ENCODE data around the gene RBMS3. TPM values are rescaled to one million over a fixed set of nuclear protein-coding genes. Genes with fewer than 3 reads are reported as not detected.

RBMS3 gene
- total RNA-seq, 3 donors from 2014 or later, result 48.4 to 117 (median 103) TPM

DNA sequence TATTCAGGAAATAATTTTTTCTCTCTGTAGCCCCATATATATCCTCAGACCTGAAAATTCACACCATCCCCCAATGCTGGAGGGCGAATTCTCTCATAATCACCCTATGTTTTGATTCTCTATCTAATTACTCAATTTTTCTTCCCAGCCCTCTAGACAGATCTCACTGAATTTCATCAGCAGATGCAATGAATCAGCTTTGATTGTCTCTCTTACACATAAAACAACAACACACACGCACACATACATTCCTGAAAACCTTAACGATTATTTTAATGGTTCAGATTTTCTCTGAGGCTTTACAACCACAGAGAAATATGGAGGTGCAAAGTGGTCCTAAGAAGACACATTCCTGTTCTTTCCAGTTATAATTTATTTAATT, 11.1 kb downstream of the RBMS3 start:
- intact Hi-C loops (cut with DNase I; ENCODE audit: low total_unique reads), result no loop called here
- H3K9me3 ChIP-seq, result no peaks in the 10 kb centered on the region
- H3K4me3 ChIP-seq, result no peak overlapping the region
- TF ChIP-seq POLR2A (IDR thresholded peaks at IDR 0.05) (no peak), POLR2AphosphoS5 (IDR thresholded peaks at IDR 0.05) (no peak)
- TF ChIP-seq, protein P1, sequence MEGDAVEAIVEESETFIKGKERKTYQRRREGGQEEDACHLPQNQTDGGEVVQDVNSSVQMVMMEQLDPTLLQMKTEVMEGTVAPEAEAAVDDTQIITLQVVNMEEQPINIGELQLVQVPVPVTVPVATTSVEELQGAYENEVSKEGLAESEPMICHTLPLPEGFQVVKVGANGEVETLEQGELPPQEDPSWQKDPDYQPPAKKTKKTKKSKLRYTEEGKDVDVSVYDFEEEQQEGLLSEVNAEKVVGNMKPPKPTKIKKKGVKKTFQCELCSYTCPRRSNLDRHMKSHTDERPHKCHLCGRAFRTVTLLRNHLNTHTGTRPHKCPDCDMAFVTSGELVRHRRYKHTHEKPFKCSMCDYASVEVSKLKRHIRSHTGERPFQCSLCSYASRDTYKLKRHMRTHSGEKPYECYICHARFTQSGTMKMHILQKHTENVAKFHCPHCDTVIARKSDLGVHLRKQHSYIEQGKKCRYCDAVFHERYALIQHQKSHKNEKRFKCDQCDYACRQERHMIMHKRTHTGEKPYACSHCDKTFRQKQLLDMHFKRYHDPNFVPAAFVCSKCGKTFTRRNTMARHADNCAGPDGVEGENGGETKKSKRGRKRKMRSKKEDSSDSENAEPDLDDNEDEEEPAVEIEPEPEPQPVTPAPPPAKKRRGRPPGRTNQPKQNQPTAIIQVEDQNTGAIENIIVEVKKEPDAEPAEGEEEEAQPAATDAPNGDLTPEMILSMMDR (IDR thresholded peaks at IDR 0.05), result no peak
- H3K36me3 ChIP-seq, result no peaks in the 10 kb centered on the region
- no peak for DNase-seq (ENCODE audit: low spot score in 2 of 2)
- no peaks in the 10 kb centered on the region for H3K4me1 ChIP-seq
- H3K27ac ChIP-seq, result peak overlapping the region; percentile 29 to 67
- H3K27me3 ChIP-seq, result no peaks in the 10 kb centered on the region

DNA sequence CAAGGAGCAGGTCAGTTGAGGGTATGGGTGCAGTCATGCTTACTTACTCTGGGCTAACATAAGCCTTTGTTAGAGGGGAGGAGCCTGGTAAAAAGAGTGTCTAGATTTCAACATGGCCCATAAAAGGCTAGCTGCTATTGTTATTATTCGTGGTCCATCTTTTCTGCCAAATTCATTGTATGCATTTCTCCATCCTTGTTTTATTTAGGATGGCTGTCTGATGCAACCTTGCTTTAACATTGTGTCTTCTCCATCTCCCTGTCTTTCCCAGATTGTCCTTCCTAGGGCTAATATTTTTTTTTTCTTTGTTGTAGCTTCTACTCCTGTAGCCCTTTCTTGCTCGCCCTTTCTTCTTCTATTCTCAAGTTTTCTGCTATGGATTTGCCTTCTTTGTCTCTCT, 12.6 kb downstream of the RBMS3 start:
- TF ChIP-seq POLR2AphosphoS5 (IDR thresholded peaks at IDR 0.05) (no peak), POLR2A (IDR thresholded peaks at IDR 0.05) (no peak)
- TF ChIP-seq, protein P1 (IDR thresholded peaks at IDR 0.05), result no peak
- intact Hi-C loops (cut with DNase I; ENCODE audit: low total_unique reads), result no loop called here
- H3K4me1 ChIP-seq, result no peaks in the 10 kb centered on the region

DNA sequence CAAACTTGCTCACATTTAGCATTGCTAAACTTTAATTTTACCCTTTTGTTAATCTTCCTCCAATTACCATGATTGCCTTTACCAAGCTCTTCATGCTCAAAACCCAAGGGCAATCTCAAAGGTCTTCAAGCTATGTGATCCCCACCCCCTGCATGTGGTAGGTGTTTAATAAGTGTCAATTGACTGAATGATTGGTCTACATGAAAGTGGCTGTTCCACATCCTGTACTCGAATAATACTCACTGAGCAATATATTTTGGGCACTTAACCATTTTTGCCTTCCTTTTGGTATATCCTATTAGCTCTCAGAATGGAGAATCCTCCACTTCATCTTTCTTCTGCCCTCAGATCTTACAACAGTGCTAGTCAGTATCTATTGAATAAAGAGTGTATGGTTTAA, 17.1 kb downstream of the RBMS3 start:
- TF ChIP-seq, protein P1 (IDR thresholded peaks at IDR 0.05), result no peak
- TF ChIP-seq POLR2AphosphoS5 (IDR thresholded peaks at IDR 0.05) (no peak), POLR2A (IDR thresholded peaks at IDR 0.05) (no peak)
- Histone ChIP-seq H3K27me3 (no peaks in the 10 kb centered on the region), H3K4me1 (no peaks in the 10 kb centered on the region), H3K4me3 (no peak overlapping the region), H3K27ac (no peak overlapping the region), H3K36me3 (no peaks in the 10 kb centered on the region), H3K9me3 (no peaks in the 10 kb centered on the region)
- intact Hi-C loops (cut with DNase I; ENCODE audit: low total_unique reads), result no loop called here
- DNase-seq (ENCODE audit: low spot score in 2 of 2), result no peak

More for the DNA sequence above, 12.6 kb downstream of the RBMS3 start:
- H3K27ac ChIP-seq, result peak overlapping the region in 1 of 2 donors; percentile 54
- H3K27me3 ChIP-seq, result no peaks in the 10 kb centered on the region
- no peak for DNase-seq (ENCODE audit: low spot score in 2 of 2)
- H3K4me3 ChIP-seq, result no peak overlapping the region
- H3K36me3 ChIP-seq, result no peaks in the 10 kb centered on the region
- H3K9me3 ChIP-seq, result no peaks in the 10 kb centered on the region

DNA sequence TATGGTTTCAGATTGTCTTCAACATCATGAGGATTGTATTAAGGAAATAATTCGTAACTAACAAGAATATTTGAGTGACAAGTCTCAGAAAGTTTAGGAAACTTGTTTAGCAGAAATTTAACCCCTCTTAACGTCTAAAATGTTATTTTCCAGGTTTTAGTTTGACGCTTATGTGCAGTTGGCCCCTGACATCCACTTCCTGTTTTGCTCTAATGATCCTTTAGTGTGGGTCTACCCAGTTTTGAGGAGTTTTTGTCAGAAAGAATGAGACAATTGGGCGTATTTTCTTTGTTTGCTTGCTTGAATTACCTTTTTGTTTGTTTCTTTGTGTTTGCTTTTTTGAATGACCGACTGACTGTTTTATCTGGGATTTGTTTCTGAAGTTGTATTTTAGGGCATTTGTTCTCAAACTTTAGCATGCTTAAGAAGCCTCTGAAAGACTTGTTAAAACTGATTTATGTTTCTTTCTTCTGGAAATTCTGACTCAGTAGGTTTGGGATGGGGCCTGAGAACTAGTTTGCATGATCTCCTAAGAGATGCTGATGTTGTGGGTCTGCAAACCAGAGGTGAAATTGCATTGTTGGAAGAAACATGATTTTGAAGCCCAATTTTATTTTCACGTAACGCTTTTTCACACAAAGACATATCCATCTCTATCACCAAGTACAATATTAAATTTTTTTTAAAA, 20.6 kb downstream of the RBMS3 start:
- TF ChIP-seq POLR2AphosphoS5 (IDR thresholded peaks at IDR 0.05) (no peak), POLR2A (IDR thresholded peaks at IDR 0.05) (no peak)
- TF ChIP-seq, protein P1 (IDR thresholded peaks at IDR 0.05), result no peak
- Histone ChIP-seq H3K27me3 (no peaks in the 10 kb centered on the region), H3K9me3 (no peaks in the 10 kb centered on the region), H3K27ac (no peak overlapping the region), H3K4me1 (no peaks in the 10 kb centered on the region), H3K36me3 (no peaks in the 10 kb centered on the region), H3K4me3 (no peak overlapping the region)
- DNase-seq (ENCODE audit: low spot score in 2 of 2), result no peak
- intact Hi-C loops (cut with DNase I; ENCODE audit: low total_unique reads), result no loop called here

DNA sequence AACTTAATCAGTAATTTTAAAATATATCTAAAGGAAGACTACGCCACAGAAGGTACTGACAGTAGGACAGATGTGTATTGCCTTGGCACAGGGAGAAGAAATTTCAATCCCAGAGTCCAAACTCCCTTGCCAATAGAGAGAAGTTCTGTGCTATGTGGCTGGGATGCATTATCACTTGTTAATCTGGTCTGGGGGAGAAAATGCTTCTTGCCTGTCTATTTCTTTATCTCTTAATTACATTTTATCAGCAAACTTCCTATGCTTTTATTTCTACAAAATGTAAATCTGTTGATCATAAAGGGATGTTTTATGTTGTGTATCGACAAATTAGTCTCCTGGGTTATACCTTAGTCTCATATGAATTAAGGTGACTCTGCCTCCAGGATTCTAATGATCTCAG, 21.7 kb downstream of the RBMS3 start:
- Histone ChIP-seq H3K4me1 (no peaks in the 10 kb centered on the region), H3K4me3 (no peak overlapping the region), H3K36me3 (no peaks in the 10 kb centered on the region), H3K9me3 (no peaks in the 10 kb centered on the region), H3K27me3 (no peaks in the 10 kb centered on the region), H3K27ac (no peak overlapping the region)
- TF ChIP-seq POLR2A (IDR thresholded peaks at IDR 0.05) (no peak), POLR2AphosphoS5 (IDR thresholded peaks at IDR 0.05) (no peak)
- TF ChIP-seq, protein P1 (IDR thresholded peaks at IDR 0.05), result no peak
- intact Hi-C loops (cut with DNase I; ENCODE audit: low total_unique reads), result no loop called here
- DNase-seq (ENCODE audit: low spot score in 2 of 2), result no peak
